Endothelial cell of hepatic sinusoid (primary cell): ENCODE data around the gene HOXA11.

ENCODE experiments used
- in situ Hi-C: cut with HindIII; loops from 2 replicates; pipeline ENCODE4 v1.10.0; 2017; ENCODE audit warnings: low sequenced_read_pairs

Gene HOXA11

DNA sequence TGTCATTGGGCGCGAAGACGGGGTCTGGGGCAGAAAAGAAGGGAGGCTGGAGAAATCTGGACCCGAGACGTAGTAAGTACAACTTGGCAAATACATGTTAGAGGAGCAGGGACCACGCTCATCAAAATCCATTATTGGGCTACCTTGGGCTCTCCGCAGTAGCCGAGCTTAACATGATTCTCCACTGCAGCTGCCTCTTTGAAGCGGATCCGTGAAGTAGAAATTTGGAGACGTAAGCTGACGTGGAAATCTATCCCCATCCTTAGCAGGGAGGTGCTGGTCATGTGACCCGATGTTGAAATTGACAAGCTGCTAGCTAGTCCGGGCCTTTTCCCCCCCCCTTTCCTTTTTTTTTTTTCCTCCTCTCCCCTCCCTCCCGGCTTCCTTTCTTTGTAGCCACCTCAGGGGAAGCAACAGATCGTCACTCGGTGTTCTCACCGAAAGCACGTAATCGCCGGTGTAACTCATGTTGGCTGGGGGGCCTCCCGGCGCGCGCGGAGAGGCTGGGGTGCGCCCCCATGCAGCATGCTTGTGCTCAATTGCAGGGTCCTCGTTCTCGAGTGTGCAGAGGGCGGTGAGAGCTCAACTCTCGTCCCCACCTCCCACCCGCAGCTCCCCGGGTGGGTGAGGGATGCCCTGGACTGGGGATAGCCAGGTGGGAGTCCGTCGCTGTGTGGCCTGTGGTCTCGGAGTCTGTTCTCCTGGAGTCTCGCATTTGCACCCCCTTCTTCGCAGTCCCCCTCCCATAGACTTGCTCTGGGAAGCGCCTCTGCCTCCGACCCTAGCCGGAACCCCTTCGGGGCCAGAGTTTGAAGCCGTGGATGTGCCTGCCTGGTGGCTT is at the start of gene HOXA11:
Gene HOXA11, minus strand, starts transcription at position 220 of the 841 bp plus-strand sequence. Its CDS starts 88 bp downstream, at position 132.
- in situ Hi-C loops: no loop called here

DNA sequence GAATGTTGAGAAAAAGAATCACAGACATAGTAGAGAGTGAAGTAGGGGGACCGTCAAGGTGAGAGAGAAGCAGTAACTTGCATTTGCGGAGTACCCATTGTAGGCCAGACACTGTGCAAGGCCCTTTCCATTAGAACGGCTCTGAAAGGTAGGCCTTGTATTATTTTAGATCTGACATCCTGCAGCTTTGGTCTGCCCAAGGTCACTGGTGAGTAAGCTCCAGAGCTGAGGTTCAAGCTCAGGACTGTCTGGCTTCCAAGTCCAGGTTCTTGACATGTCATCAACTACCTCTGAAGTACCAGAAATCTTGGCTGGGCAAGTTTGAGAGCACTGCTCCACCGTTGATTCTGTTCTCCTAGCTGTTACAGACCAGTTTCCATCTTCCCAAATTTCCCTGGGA is 44.4 kb upstream of the HOXA11 start:
- in situ Hi-C loops: no loop called here

DNA sequence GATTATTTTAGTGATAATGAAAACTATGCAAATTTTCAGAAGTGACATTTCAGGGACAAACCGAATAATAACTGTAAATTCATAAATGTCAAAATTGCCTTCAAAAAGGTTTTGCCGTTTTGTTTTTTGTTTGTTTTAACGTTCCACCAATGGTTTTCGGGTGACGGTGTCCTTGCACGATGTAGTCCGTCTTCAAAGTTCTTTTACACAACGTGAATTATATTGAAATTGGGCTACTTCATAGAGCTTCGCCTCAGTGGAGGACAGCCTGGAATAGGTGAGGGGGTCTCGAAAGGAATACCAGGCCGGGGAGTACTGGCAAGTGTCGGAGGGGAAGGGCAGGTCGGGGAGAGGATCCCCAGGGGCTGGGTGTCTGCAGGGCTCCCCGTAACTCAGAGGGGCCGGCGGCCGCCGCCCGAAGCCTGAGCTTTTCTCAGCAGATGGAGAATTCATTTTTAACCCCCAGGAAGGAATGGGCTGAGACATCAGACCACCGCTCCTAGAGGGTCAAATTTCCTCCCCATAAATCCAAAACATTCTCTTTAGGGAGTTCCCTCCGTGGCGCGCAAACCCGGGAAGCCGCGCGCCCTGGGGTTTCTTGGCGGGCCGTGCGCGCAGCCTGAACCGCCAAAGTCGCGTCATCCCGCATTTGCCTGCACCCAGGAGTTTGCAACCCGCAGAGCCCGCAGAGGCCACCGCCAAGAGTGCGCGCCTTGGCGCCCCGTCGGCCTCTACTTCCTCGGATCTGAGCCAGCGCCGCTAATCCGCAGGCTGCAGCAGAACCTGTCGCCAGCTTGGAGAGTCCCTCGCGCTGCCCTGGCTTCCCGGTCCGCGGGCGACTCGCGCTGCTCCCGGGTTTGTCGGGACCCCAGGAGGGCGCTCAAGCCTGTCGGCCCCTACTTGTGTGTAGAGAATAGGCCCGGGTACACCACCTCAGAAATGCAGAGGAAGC is 40.2 kb upstream of the HOXA11 start:
- in situ Hi-C loops: loop anchor here (5.0 to 25.0 kb wide), 2 partner anchors 517 to 687 kb away; partner anchors contain the start of gene TAX1BP1

- in situ Hi-C loops: loop anchor here (5.0 to 25.0 kb wide), 2 partner anchors 518 to 688 kb away; partner anchors contain the start of gene TAX1BP1
Measured at GRCh38 chr7:27223941-27224575, 39.0 kb upstream of the HOXA11 start.

- in situ Hi-C loops: loop anchor here (5.0 to 25.0 kb wide), 2 partner anchors 521 to 691 kb away; partner anchors contain the start of gene TAX1BP1
Measured at GRCh38 chr7:27221201-27221797, 36.3 kb upstream of the HOXA11 start.

GRCh38 chr7:27220440-27220955 is 35.5 kb upstream of the HOXA11 start:
- in situ Hi-C loops: loop anchor here (5.0 to 25.0 kb wide), 2 partner anchors 522 to 692 kb away; partner anchors contain the start of gene TAX1BP1

GRCh38 chr7:27219821-27220220 is 34.8 kb upstream of the HOXA11 start:
- in situ Hi-C loops: loop anchor here (5.0 to 25.0 kb wide), 3 partner anchors 352 to 692 kb away; partner anchors contain the start of gene TAX1BP1

DNA sequence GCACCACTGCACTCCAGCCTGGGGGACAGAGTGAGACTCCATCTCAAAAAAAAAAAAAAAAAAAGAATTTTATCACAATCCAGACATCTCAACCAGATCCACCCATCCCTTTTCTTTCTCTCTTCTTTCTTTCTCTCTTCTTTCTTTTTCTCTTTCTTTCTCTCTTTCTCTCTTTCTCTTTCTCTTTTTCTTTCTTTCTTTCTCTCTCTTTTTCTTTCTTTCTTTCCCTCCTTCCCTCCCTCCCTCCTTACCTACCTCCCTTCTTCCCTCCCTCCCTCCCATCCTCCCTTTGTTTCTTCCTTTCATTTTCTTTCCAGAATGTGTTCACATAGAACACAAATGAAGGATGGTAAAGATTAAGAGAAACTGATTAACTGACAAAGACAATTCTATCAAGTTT is 32.9 kb upstream of the HOXA11 start:
- in situ Hi-C loops: loop anchor here (5.0 to 25.0 kb wide), 2 partner anchors 354 to 694 kb away; no protein-coding TSS in a partner anchor

DNA sequence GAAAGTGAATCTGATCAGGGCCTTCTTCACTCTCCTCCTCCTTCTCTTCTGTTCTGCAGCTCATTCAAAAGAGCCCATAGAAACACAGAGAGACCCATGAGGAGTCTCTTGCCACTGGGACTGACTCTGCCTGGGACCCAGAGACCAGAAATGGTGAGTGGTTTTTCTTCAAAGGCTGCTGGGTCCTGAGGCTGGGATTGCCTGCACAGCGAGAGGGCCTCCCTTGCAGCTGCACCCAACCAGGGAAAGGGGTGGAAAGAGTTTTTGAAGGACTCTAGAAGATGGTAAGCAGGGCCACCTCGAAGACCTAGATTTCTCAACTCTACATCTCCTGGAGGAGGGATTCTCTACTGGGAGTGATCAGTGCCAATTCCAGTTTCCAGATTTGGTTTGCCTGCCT is 30.3 kb upstream of the HOXA11 start:
- in situ Hi-C loops: loop anchor here (5.0 to 25.0 kb wide), 2 partner anchors 357 to 697 kb away; no protein-coding TSS in a partner anchor

GRCh38 chr7:27214239-27214950 is 29.4 kb upstream of the HOXA11 start:
- in situ Hi-C loops: loop anchor here (25.0 kb wide), 1 partner anchor 698 kb away; no protein-coding TSS in a partner anchor

DNA sequence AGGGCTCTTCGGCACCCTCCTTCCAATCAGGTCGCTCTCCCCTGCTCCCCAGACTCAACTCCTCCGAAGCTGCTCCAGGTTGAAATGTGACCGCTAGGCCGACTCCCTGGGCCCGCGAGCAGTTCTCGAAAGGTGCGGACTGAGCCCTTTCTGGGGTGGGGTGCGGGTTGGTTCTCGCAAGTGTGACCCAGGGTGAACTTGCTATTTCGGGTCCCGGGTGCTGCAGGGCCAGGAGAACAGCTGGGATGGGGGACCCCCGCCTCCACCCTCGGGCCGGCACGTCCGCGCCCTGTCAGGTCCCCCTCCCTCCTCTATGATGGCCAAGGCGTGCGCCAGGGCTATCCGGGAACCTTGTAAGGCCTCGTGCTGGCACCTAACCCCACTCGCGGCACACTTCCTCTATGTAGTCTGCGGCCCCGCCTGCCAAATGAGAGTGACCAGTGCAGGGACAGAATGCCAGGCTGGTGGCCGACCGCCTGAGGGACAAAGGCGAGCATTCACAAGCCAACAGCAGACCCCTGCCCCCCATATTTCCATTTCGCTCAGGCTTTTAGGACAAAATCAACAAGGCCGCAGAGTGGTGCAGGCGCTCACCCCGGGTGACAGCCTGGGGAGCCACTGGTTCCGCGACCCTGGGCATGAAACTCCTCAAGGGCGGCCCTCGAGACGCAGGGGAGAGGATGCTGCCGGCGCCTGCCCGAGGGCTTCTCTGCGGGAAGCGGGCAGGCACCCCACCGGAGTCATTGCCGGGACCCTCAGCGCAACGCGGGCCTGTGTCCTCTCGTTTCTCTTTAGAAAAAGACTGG is 28.6 kb upstream of the HOXA11 start:
- in situ Hi-C loops: loop anchor here (25.0 kb wide), 1 partner anchor 699 kb away; no protein-coding TSS in a partner anchor

- in situ Hi-C loops: loop anchor here (25.0 kb wide), 1 partner anchor 700 kb away; no protein-coding TSS in a partner anchor
Measured at GRCh38 chr7:27212497-27213432, 27.7 kb upstream of the HOXA11 start.

GRCh38 chr7:27211764-27212204 is 26.8 kb upstream of the HOXA11 start:
- in situ Hi-C loops: loop anchor here (25.0 kb wide), 1 partner anchor 701 kb away; no protein-coding TSS in a partner anchor

DNA sequence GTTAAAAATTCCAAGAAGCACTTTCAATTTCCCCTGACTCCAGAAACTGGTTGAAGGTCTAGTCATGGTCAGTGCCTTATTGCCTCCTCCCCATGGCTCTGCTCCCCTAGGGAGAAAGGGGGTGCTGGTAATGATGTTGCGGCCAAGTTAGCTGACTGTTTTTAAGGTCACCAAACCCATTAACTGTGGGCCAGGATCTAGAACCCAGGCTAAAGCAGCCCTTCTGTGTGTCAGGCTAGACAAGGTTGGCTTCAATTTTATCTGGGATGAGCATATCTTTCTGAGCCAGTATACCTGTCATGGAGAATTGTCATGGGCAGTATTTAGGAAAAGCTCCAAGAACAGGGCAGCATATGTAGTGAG is 26.0 kb upstream of the HOXA11 start:
- in situ Hi-C loops: loop anchor here (25.0 kb wide), 1 partner anchor 701 kb away; no protein-coding TSS in a partner anchor

- in situ Hi-C loops: loop anchor here (25.0 kb wide), 1 partner anchor 702 kb away; no protein-coding TSS in a partner anchor
Measured at GRCh38 chr7:27210441-27211083, 25.5 kb upstream of the HOXA11 start.

DNA sequence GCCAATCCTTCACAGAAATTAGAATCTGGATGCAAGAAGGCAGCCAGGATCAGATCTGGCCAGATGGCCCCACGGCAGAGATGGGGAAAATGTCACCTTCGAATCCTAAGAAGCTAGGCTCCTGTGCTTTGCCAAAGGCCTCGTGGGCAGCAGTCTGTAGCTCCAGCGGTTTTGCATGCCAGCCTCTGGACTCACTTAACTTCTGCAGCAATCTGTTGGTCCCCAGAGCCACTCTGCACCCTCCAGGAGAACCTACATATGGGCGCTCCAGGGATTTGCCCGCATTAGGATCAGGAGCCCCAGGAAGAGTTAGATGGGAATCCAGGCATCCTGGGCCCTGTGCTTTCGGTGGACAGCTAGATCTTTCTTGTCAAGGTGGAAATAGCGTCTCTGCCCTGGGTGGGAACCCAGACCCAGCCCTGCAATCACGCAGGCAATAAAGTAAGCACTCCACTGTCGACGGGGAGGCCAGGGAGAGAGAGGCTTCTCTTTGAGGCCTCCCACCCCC is 25.0 kb upstream of the HOXA11 start:
- in situ Hi-C loops: loop anchor here (10.0 to 25.0 kb wide), 2 partner anchors 575 to 702 kb away; no protein-coding TSS in a partner anchor
